ENCODE results near the gene RNASEL. TPM values are rescaled to one million over a fixed set of nuclear protein-coding genes. Genes with fewer than 3 reads are reported as not detected.

The RNASEL gene
- total and polyA plus RNA-seq, 2 of the 4 experiments (the other 2 are of a cell fraction), result 2.5 to 6.5 TPM

DNA sequence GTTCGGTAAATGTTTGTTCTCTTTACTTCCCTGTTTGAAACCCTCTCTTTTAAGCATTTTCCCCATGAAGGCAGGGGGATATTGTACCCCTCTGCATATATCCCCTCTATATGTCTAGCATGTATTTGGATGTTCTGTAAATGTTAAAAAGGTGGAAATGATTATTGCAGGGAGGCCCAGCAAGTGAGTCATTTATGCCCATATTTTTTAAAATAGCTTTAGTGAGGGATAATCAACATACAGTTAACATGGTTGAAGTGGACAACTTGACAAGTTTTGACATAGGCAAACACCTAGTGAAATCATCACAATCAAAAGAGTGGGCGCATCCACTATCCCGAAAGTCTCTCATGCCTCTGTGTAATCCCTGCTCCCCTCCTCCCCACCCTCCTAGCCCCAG is 36.0 kb upstream of the RNASEL start:
- H4K5ac ChIP-seq (ENCODE audit: low read depth, low read length), result no peak overlapping the region
- H3K14ac ChIP-seq (replicated peaks; ENCODE audit: low read depth, low read length), result no peak overlapping the region
- H2AK9ac ChIP-seq (replicated peaks; ENCODE audit: low read depth, low read length, poor library complexity), result no peak overlapping the region
- BruUV-seq (replicated peaks), result no TSS peak
- no peak overlapping the region for H2BK20ac ChIP-seq (ENCODE audit: low read depth, low read length)
- H3K27ac ChIP-seq (ENCODE audit: insufficient read depth, low read length), result no peak overlapping the region
- no peaks in the 10 kb centered on the region for H3K79me1 ChIP-seq (ENCODE audit: low read depth in 1 of 2, low read length in 2 of 2)
- H3K4ac ChIP-seq (ENCODE audit: low read depth, low read length), result no peak overlapping the region
- ChIA-PET POLR2A (ENCODE audit: unreplicated experiment) (no interaction called here), CTCF (no interaction called here)
- intact Hi-C loops (cut with micrococcal nuclease), result no loop called here
- no peaks in the 10 kb centered on the region for H3K36me3 ChIP-seq (ENCODE audit: control insufficient read depth, insufficient read depth, low read length)
- no peak overlapping the region for H3K9ac ChIP-seq (ENCODE audit: low read depth, low read length)
- H3K27me3 ChIP-seq (ENCODE audit: control insufficient read depth, insufficient read depth, low read length), result peaks cover 11% of the 10 kb centered on the region
- no peaks in the 10 kb centered on the region for H3K4me1 ChIP-seq (ENCODE audit: control insufficient read depth, insufficient read depth, low read length)
- no peak overlapping the region for H3K4me2 ChIP-seq (ENCODE audit: low read depth, low read length)
- DNase-seq (no peak), ATAC-seq (ENCODE audit: low read depth) (no peak)
- dilution Hi-C loops (cut with HindIII; ENCODE audit: low sequenced_read_pairs, unreplicated experiment), result no loop called here
- no peak for TF ChIP-seq MXI1 (IDR thresholded peaks at IDR 0.05; ENCODE audit: borderline replicate concordance, low read depth, low read length)
- TF ChIP-seq, protein P1, sequence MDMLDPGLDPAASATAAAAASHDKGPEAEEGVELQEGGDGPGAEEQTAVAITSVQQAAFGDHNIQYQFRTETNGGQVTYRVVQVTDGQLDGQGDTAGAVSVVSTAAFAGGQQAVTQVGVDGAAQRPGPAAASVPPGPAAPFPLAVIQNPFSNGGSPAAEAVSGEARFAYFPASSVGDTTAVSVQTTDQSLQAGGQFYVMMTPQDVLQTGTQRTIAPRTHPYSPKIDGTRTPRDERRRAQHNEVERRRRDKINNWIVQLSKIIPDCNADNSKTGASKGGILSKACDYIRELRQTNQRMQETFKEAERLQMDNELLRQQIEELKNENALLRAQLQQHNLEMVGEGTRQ (IDR thresholded peaks at IDR 0.05; ENCODE audit: low read depth, low read length), result no peak
- TF ChIP-seq MAZ (IDR thresholded peaks at IDR 0.05; ENCODE audit: borderline replicate concordance, low read depth, low read length), result no peak
- no peak for TF ChIP-seq RFX5 (IDR thresholded peaks at IDR 0.05; ENCODE audit: low read depth, low read length)
- no peak for TF ChIP-seq POLR2A (IDR thresholded peaks at IDR 0.05; ENCODE audit: low read depth, low read length)
- TF ChIP-seq, protein P2, sequence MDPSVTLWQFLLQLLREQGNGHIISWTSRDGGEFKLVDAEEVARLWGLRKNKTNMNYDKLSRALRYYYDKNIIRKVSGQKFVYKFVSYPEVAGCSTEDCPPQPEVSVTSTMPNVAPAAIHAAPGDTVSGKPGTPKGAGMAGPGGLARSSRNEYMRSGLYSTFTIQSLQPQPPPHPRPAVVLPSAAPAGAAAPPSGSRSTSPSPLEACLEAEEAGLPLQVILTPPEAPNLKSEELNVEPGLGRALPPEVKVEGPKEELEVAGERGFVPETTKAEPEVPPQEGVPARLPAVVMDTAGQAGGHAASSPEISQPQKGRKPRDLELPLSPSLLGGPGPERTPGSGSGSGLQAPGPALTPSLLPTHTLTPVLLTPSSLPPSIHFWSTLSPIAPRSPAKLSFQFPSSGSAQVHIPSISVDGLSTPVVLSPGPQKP (IDR thresholded peaks at IDR 0.05; ENCODE audit: borderline replicate concordance, low read depth, low read length), result no peak
- no peak overlapping the region for H2BK120ac ChIP-seq (ENCODE audit: low read depth, low read length)
- H2AFZ ChIP-seq (replicated peaks; ENCODE audit: low read length, poor library complexity), result no peak overlapping the region
- H2BK5ac ChIP-seq (ENCODE audit: low read depth, low read length, poor library complexity, severe bottlenecking), result no peak overlapping the region
- no peak overlapping the region for H2AK5ac ChIP-seq (ENCODE audit: low read depth, low read length)
- no peaks in the 10 kb centered on the region for H3K9me3 ChIP-seq (ENCODE audit: control insufficient read depth, insufficient read depth, low read length)
- no peaks in the 10 kb centered on the region for H4K20me1 ChIP-seq (ENCODE audit: insufficient read depth, low read length)
- no peak overlapping the region for H4K91ac ChIP-seq (ENCODE audit: insufficient read depth, low read depth, low read length)
- no peak overlapping the region for H3K4me3 ChIP-seq (ENCODE audit: insufficient read depth, low read depth, low read length)
- H3K18ac ChIP-seq (ENCODE audit: low read depth, low read length), result no peak overlapping the region
- in situ Hi-C loops (cut with MboI; ENCODE audit: low sequenced_read_pairs), result no loop called here
- no peak overlapping the region for H4K8ac ChIP-seq (ENCODE audit: low read depth in 2 of 2, low read length in 2 of 2)
- H3K9me1 ChIP-seq (ENCODE audit: insufficient read depth, low read length), result no peaks in the 10 kb centered on the region
- no peak overlapping the region for H2BK15ac ChIP-seq (ENCODE audit: low read depth, low read length)
- 100% methylated on average over 1 of the region's 3 CpGs; no CpG with 5 or more reads in 1 of the 2 experiments for WGBS, 2 experiments (ENCODE audit: extremely low coverage in 2 of 2, insufficient read length in 1 of 2)
- no peak overlapping the region for H3K56ac ChIP-seq (ENCODE audit: extremely low read depth, insufficient read depth, low read length)
- H3K23ac ChIP-seq (ENCODE audit: low read depth, low read length), result no peak overlapping the region
